T-helper 1 cell treated with Interleukin-12 subunit alpha and Interleukin-12 subunit beta and Interleukin-4 antibody, amounts not matched to agents 30 μg/mL and 1 μg/mL, for 36 hours (primary cell): ENCODE results near the gene TMEM59L.

Source experiments
- H3K27ac Mint-ChIP-seq: one replicate; pipeline ENCODE4 v1.8.0; 2021; ENCODE audit warnings: mild to moderate bottlenecking, mixed read lengths
- H3K27me3 Mint-ChIP-seq: one replicate; pipeline ENCODE4 v1.8.0; 2021; ENCODE audit warnings: low read depth, mixed read lengths
- H3K36me3 Mint-ChIP-seq: one replicate; pipeline ENCODE4 v1.8.0; 2021; ENCODE audit warnings: low read depth, mixed read lengths
- H3K4me1 Mint-ChIP-seq: one replicate; pipeline ENCODE4 v1.8.0; 2021; ENCODE audit warnings: low read depth, mixed read lengths
- H3K4me3 Mint-ChIP-seq: one replicate; pipeline ENCODE4 v1.8.0; 2021; ENCODE audit warnings: mild to moderate bottlenecking, moderate library complexity, mixed read lengths
- H3K9me3 Mint-ChIP-seq: one replicate; pipeline ENCODE4 v1.8.0; 2021; ENCODE audit warnings: mixed read lengths

The TMEM59L gene

DNA sequence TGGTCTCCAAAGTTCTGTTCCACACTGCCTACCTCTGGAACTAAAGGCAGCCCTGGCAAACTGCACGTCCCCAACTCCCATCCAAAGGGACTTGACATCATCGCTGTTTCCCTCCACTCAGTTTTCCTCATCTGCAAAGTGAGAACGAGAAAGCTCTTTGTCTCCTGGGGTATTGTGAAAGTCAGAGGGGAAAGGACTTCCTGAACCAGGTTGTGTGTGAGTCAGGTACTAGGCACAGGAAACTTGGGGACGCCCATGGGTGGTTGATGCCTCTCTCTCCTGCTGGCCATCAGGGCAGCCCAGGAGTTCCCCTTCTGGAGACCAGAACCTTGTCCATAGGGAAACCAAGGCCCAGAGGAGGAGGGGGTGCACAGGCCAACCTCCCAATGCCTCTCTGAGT, 10.8 kb upstream of the TMEM59L start:
- Mint-ChIP-seq H3K27me3 (peaks cover 37% of the 10 kb centered on the region), H3K4me3 (no peak overlapping the region), H3K9me3 (no peaks in the 10 kb centered on the region), H3K4me1 (peaks cover 1% of the 10 kb centered on the region), H3K27ac (no peak overlapping the region), H3K36me3 (no peaks in the 10 kb centered on the region)

DNA sequence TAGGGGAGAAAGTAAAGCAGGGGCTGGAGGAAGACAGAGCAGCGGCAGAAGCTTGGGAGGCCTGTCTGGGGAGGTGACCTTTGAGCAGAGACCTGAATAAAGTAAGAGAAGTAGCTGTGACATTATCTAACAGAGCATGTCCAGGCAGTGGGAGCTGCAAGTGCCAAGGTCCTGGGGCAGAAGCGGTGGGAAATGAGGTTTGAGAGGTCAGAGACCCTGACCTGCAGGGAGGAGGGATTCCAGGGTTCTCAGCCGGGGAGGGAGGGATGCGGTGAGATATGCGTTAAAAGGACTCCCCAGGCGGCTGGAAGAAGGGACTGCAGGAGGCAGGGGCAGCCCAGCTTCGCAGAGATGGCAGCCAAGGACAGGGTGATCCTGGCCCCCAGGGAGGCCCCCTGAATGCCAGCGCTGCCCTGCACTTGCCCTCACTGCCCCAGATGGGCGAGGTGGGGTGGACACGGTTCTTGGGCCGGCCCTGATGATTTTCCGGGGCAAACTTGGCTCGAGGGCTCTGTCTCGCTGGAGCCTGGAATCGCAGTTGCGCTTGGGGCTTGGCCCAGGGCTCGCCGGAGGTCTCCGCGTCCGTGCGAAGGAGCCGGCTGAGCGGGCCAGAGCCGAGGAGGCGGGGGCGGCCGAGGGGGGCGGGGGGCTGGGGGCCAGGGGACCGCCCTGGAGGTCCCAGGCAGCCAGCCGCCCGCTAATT, 9.3 kb upstream of the TMEM59L start:
- H3K4me3 Mint-ChIP-seq: no peak overlapping the region
- no peaks in the 10 kb centered on the region for H3K9me3 Mint-ChIP-seq
- H3K27ac Mint-ChIP-seq: no peak overlapping the region
- no peaks in the 10 kb centered on the region for H3K36me3 Mint-ChIP-seq
- H3K4me1 Mint-ChIP-seq: peaks cover 1% of the 10 kb centered on the region
- H3K27me3 Mint-ChIP-seq: peaks cover 53% of the 10 kb centered on the region

DNA sequence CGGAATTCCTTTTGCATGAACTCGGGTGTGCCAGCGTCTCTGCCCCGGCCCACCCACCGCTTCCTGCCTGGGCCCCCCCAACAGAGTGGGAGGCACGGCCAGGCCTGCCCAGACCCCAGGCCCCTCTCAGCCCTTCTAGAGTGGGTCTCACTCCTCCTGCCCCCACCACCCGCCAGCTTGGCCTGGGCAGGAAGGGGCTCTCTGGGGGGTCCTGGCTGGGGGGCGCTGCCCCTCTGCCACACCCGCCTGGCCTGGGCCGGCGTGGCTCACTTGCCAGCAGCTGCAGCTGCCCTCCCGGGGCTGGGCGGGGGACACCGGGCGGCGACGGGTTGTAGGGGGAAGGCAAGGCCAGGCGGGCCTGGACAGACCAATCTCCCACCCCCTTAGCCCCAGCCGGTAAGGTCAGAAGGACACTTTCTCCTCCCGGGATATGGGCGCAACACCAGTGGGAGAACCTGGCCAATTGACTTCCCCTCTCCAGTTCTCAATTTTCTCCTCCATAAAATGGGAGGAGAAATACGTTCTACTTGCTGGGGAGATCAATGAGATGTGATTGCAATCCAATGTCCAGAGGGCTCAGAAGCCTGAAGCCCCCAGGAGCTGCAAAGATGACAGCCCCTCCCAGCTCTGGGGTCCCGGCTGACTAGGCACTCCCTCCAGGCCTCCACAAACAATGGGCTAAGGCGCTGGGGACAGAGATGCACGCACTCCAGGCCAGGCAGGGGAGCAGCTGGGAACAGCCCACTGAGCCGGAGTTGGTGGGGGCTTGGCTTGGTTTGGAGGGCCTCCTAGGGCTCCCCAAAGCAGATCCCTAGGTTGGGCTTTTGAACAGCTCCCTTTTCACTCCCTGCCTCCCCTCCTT, 8.5 kb upstream of the TMEM59L start:
- no peak overlapping the region for H3K4me3 Mint-ChIP-seq
- no peaks in the 10 kb centered on the region for H3K36me3 Mint-ChIP-seq
- H3K9me3 Mint-ChIP-seq: no peaks in the 10 kb centered on the region
- no peak overlapping the region for H3K27ac Mint-ChIP-seq
- peaks cover 58% of the 10 kb centered on the region for H3K27me3 Mint-ChIP-seq
- H3K4me1 Mint-ChIP-seq: peaks cover 1% of the 10 kb centered on the region

DNA sequence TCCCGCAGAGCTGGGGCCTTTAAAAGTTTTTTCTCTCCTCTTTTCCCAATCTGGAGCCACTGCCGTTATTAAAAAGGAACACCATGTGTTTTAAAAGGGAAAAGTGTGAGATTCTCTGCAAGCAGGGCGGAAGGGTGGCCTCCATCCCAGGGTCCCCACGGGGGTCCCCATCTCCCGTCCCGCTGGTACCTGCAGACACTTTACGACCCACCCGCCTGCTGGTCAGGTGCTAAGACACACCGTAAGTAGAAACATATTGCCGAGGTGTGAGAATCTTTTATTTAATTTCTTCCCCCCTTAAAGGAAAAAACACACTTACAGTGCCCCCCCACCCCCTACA, 7.9 kb upstream of the TMEM59L start:
- H3K4me1 Mint-ChIP-seq: peaks cover 1% of the 10 kb centered on the region
- H3K36me3 Mint-ChIP-seq: no peaks in the 10 kb centered on the region
- H3K27ac Mint-ChIP-seq: no peak overlapping the region
- H3K27me3 Mint-ChIP-seq: peaks cover 64% of the 10 kb centered on the region
- H3K9me3 Mint-ChIP-seq: no peaks in the 10 kb centered on the region
- H3K4me3 Mint-ChIP-seq: no peak overlapping the region

DNA sequence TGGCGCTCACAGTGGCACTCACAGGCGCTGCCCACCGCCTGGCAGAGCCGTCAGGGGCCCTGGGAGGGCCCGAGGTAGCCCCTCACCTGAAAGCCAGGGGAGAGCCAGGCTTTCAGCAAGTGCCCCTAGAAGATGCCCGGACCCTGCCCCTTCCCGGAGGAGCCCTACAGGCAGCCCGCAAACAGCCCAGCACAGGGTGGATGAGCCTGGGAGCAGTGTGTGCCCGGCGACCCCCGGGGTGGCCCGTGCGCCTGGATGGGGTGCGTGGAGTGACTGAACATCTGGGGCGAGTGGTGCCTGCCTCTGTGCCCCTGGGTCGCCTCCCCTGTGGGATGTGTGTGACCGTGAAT, 7.5 kb upstream of the TMEM59L start:
- no peaks in the 10 kb centered on the region for H3K36me3 Mint-ChIP-seq
- H3K9me3 Mint-ChIP-seq: no peaks in the 10 kb centered on the region
- peaks cover 1% of the 10 kb centered on the region for H3K4me1 Mint-ChIP-seq
- no peak overlapping the region for H3K4me3 Mint-ChIP-seq
- H3K27ac Mint-ChIP-seq: no peak overlapping the region
- H3K27me3 Mint-ChIP-seq: peaks cover 67% of the 10 kb centered on the region

DNA sequence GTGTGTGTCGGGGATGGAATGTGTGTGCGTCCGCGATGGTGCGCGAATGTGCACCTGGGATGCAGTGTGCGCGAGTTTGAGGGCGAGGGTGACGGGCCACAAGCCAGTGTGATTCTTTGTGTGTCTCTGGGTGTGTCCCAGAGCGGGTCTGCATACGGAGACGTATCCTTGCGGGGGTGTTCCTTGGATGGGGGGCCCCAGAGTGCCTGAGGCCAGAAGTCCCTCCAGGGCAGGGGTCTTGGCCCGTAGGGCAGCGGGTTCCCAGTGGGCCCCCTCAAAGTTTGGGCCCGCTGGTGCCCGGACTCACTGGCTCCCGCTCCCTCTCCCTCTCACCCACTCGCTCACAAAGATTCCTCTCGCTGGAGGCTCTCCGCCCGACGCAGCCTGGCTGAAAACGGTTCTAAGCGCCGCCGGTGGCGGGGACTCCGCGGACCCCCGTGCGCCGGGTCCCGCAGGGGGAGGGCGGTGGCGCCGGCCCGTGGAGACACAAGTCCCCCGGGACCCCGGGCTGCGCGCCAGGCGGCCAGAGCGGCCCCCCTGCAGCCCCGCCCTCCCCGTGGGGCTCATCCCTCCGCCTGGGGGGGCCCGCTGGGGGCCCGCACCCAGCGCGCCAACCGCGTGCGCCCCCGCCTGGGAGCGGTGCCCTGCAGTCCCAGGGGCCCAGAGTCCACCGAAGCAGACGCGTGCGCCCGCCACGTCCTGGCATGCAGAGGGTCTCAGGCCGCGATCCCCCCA, 7.0 kb upstream of the TMEM59L start:
- no peaks in the 10 kb centered on the region for H3K9me3 Mint-ChIP-seq
- peaks cover 1% of the 10 kb centered on the region for H3K4me1 Mint-ChIP-seq
- no peaks in the 10 kb centered on the region for H3K36me3 Mint-ChIP-seq
- H3K4me3 Mint-ChIP-seq: no peak overlapping the region
- no peak overlapping the region for H3K27ac Mint-ChIP-seq
- H3K27me3 Mint-ChIP-seq: peaks cover 70% of the 10 kb centered on the region

DNA sequence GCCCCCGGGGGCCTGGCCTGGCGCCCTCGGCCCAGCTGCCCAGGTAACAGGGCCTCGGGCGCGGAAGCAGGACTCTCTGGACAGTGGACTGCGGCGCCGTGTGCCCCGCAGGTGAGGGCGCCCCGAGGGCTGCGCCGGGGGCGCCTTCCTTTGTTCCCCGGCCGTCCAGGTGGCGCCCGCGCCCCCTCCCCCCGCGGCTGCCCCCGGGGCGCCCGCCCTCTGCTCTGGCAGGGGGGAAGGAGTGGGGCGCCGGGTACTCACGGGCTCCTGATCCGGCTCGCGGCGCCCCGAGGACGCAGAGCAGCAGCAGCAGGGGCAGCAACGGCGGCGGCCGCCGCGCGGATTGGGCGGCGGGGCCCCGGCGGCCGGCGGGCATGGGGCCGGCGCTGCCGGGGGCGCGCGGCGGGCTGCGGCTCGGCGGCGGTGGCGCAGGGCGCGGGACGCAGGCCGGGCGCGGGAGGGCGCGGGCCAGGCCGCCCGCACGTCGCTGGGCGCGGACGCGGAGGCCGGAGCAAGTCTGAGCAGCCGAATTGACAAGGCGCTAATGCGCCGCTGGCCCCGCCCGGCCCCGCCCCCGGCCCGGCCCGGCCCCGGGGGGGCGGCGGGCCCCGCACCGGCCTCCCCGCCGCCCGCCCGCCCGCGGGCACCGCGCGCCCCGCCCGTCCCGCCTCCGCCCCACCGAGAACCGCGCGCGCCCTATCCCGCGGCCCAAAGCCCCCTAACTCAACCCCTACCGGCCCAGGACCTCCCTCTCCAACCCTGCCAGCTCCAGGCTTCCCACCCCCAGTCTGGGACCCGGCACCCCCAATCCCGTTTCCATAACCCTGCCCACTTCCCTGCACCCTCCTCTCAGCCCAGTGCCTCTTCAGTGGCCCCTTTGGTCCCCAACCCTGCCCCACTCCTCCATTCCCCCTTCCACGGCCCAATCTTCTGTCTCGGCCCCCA, 6.1 kb upstream of the TMEM59L start, which contains the start of gene CRLF1:
CRLF1 (minus strand) TSS at position 519 of the 945 bp plus-strand sequence; CDS start at position 376, 143 bp downstream.
- Mint-ChIP-seq H3K36me3 (no peaks in the 10 kb centered on the region), H3K27me3 (peaks cover 75% of the 10 kb centered on the region), H3K4me3 (no peak within 1 kb of the TSS)

DNA sequence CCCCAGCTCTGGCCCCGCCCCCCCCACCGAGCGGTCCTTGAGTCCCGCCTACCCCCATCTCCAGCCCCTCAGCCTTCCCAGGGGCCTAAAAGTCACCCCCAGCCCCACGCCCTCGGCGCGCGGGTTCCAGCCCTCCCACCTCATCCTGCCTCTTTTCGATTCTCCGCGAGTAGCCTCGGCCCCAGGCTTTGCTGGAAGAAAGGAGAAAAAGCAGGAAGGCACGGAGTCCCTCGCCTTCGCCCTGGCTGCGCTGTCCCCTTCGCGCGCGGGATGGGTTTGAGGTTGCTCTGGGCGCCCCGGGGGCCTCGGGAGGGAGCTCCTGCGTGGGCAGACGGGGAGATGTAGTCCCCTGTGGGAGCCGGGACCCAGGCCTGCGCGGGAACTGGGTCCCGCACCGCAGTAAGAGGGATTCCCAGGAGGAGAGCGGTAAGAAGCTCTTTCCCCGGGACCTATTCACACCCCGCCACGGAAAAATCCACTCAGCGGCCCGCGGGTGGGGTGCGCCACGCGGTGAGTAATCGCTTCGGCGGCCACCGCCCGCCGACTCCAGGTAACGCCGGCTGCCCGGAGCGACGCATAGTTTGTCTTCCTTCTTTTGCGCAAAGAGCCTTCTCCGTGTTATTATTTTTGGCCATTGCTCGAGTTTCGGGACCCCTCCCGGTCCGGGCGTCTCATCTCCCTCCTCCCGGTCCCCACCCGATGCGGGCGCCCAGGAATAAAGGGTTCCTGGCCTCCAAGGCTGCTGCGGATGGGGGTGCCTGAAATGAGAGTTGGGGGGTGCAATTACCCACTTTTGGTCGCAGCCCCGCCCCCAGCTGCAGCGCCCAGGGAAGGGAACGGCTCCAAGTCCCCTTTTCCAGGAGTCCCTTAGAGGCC, 5.2 kb upstream of the TMEM59L start:
- peaks cover 75% of the 10 kb centered on the region for H3K27me3 Mint-ChIP-seq
- no peaks in the 10 kb centered on the region for H3K36me3 Mint-ChIP-seq
- no peak overlapping the region for H3K27ac Mint-ChIP-seq
- peaks cover 9% of the 10 kb centered on the region for H3K4me1 Mint-ChIP-seq
- no peaks in the 10 kb centered on the region for H3K9me3 Mint-ChIP-seq
- no peak overlapping the region for H3K4me3 Mint-ChIP-seq

More for the DNA sequence above, 6.1 kb upstream of the TMEM59L start, which contains the start of gene CRLF1:
- H3K27ac Mint-ChIP-seq: peak within 1 kb of the TSS; percentile 49
- H3K4me1 Mint-ChIP-seq: peaks cover 5% of the 10 kb centered on the region
- no peaks in the 10 kb centered on the region for H3K9me3 Mint-ChIP-seq

DNA sequence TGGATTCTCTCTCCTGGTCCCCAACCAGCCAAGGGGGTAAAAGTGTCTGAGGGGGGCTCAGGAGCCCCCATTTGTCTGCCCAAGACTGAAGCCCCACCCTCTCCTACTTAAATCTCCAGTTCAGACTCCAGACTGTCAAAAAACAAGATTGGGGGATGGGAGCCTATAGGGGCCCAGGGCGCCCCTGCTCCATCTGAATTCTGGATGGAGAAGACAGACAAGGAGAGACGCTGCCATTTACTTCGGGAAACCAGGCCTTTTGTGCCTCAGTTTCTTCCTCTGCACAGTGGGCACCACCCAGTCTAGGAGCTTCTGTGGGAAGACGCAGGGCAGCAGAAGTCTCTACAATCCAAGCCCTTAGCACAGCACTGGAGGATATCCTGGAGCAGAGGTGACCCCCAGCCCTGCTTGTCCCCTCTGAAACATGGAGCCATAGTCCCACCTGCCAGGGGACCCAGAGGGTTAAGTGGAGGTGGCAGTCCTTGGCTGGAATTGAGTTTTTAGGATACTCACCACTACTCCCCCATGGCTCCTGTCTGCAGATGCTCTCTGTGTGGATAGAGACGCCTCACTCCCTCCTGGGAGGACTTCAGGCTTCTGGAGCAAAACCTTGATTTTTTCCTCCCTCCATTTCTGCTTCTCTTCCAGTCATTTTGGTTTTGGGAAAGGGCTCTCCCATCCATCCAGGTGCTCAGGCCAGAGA, 4.4 kb upstream of the TMEM59L start:
- peaks cover 10% of the 10 kb centered on the region for H3K4me1 Mint-ChIP-seq

DNA sequence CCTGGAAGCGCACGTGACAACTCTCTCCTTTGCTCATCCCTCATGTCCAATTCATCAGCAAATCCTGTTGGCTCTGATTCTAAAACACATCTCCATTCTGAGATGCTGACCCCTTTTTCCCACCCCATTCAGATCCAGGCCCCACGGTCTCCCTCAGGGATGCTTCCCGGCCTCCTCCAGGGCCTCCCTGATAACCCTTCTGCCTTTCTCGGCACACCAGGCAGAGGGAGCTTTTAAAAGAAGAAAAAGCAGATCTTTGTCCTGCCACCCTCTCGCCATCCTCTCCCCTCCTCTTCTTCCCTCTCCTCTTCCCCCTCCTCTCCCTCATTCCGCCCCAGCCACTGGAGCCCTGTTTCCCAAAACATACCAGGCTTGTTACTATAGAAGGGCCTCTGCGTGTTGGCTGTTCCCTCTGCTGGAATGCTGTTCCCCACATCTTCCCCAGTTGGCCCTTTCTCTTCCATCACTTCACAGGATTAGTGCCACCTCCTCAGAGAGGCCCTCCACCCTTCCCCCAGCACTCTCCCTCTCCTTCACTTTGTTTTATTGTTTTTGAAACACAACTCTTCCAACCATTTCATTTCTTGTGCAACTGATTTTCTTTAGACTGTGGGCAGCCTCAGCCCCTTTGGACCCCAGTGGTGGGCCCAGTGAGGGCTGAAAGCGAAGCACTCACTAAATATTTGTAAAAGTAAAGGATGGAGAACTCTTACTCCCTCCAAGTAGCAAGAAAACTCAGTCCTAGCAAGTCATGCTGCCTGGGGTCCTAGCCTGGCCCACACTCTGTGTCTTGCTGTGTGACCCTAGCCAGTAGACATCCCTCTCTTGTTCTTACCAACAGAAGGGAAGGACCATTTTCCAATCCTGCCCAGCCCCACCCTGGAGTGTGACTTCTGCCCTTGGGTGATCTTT, 3.6 kb upstream of the TMEM59L start:
- Mint-ChIP-seq H3K4me3 (no peak overlapping the region), H3K27me3 (peaks cover 77% of the 10 kb centered on the region), H3K9me3 (no peaks in the 10 kb centered on the region), H3K27ac (no peak overlapping the region), H3K4me1 (peaks cover 13% of the 10 kb centered on the region), H3K36me3 (no peaks in the 10 kb centered on the region)

More for the DNA sequence above, 4.4 kb upstream of the TMEM59L start:
- no peaks in the 10 kb centered on the region for H3K9me3 Mint-ChIP-seq
- no peaks in the 10 kb centered on the region for H3K36me3 Mint-ChIP-seq
- H3K27ac Mint-ChIP-seq: no peak overlapping the region
- peaks cover 71% of the 10 kb centered on the region for H3K27me3 Mint-ChIP-seq
- no peak overlapping the region for H3K4me3 Mint-ChIP-seq

DNA sequence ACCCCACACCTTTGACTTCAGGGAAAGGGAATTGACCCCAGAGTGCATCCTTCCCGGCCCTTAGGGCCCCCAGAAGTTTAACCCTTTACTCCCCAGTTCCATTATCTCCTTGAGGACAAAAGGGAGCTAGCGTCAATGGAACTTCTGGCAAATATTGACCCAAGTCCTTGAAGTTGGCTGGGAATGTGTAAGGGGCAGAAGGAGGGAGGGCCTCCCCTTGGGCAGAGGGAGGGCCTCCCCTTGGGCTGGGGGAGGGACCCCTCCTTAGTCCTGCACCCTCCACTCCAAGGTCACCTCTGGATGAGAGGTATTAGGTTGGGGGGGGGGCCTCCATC, 3.0 kb upstream of the TMEM59L start:
- Mint-ChIP-seq H3K4me3 (no peak overlapping the region), H3K27me3 (peaks cover 78% of the 10 kb centered on the region), H3K9me3 (no peaks in the 10 kb centered on the region), H3K27ac (no peak overlapping the region), H3K4me1 (peaks cover 13% of the 10 kb centered on the region), H3K36me3 (no peaks in the 10 kb centered on the region)

DNA sequence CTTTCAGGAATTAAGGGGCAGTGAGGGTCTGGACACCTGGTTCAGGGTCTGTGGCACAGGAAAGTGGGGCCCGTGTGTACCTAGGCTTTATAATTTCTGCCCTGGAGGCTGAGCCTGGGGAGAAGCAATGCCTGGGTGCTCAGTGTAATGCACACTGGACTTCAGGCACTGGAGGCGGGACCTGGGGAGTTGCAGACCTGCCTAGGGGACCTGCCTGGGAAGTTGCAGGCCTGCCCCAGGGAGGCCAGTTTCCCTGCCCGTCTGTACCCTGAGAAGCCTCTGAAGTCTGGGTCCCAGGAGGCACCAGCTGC, 2.5 kb upstream of the TMEM59L start:
- Mint-ChIP-seq H3K4me3 (no peak overlapping the region), H3K4me1 (peaks cover 13% of the 10 kb centered on the region), H3K36me3 (no peaks in the 10 kb centered on the region), H3K27ac (no peak overlapping the region), H3K27me3 (peaks cover 78% of the 10 kb centered on the region), H3K9me3 (no peaks in the 10 kb centered on the region)
